ENCODE measurements around the gene TNIP1. TPM values are rescaled to one million over a fixed set of nuclear protein-coding genes. Genes with fewer than 3 reads are reported as not detected.

The TNIP1 gene
- total and polyA plus RNA-seq, 2 donors, result 49.9 to 54.7 TPM

DNA sequence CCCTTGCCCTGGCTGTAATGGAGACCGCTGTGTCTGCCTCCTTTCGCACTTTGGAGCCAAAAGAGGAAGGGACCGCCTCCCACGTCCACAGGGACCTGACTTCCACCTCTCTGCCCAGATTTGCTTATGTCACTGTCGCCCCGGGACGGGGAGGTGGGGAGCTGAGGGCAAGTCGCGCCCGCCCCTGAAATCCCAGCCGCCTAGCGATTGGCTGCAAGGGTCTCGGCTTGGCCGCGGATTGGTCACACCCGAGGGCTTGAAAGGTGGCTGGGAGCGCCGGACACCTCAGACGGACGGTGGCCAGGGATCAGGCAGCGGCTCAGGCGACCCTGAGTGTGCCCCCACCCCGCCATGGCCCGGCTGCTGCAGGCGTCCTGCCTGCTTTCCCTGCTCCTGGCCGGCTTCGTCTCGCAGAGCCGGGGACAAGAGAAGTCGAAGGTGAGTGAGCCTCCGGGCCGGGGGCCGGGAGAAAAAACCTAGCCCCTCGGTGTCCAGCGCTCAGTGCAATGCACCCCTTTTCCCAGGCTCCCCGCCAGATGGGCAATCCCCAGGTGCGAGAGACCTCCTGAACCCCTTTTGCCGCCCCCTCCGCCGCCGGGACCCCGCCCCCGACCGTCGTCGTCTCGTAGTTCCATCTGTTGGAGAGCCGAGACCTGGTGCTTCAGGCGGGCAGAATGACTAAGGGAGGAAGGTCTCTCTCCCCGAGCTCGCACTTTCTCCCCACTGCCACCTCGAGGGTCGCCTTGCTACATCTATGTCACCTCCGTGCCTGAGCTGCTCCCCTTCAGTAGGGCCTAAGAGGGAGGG is 60.3 kb downstream of the TNIP1 start, which contains the start of gene GPX3:
TSS of gene GPX3 (plus strand) at position 288 of the 807 bp plus-strand sequence. CDS start at position 352, 64 bp downstream.
- Histone ChIP-seq H3K36me3 (ENCODE audit: control insufficient read depth in 2 of 2, insufficient read depth in 2 of 2, low read length in 1 of 2) (no peaks in the 10 kb centered on the region), H3K4me3 (ENCODE audit: low read length in 2 of 2) (peak within 1 kb of the TSS; percentile 42 to 54), H3K27me3 (ENCODE audit: control insufficient read depth in 2 of 2, insufficient read depth in 1 of 2, low read length in 1 of 2) (peaks cover 0 to 16% of the 10 kb centered on the region in 2 donors), H3K27ac (ENCODE audit: low read depth in 1 of 2, low read length in 1 of 2) (no peak within 1 kb of the TSS), H3K9me3 (ENCODE audit: control insufficient read depth in 2 of 2, insufficient read depth in 1 of 2, low read length in 1 of 2) (no peaks in the 10 kb centered on the region), H3K4me1 (ENCODE audit: control insufficient read depth in 2 of 2, insufficient read depth in 2 of 2, low read length in 2 of 2) (peaks cover 2 to 17% of the 10 kb centered on the region in 2 donors)
- 2% methylated on average over 54 of the region's 54 CpGs for WGBS
- DNase-seq (ENCODE audit: low read depth in 6 of 9, low spot score in 9 of 9), result peak in 6 of 9 donors; percentile 10 to 59 (median 31)

DNA sequence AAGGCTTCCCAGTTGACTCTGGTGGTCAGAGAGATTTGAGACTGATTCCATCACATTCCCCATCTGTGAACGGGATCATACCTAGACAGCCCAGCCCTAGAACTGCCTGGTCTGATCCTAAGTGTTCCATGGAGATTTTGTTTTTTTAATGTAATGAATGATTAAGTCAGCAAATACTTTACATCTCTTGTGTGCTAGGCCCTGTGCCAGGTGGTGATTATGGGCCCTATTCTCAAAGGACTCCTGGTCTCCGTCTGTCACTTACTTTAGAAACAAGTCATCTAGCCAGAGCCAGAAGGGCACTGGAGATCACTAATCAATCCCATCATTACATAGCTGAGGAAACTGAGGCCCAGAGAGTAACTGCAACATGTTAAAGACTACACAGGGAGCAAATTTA is 61.5 kb downstream of the TNIP1 start:
- Histone ChIP-seq H3K27ac (ENCODE audit: low read depth in 1 of 2, low read length in 1 of 2) (no peak overlapping the region), H3K9me3 (ENCODE audit: control insufficient read depth in 2 of 2, insufficient read depth in 1 of 2, low read length in 1 of 2) (no peaks in the 10 kb centered on the region), H3K4me3 (ENCODE audit: low read length in 2 of 2) (no peak overlapping the region), H3K4me1 (ENCODE audit: control insufficient read depth in 2 of 2, insufficient read depth in 2 of 2, low read length in 2 of 2) (peaks cover 2 to 17% of the 10 kb centered on the region in 2 donors), H3K36me3 (ENCODE audit: control insufficient read depth in 2 of 2, insufficient read depth in 2 of 2, low read length in 1 of 2) (no peaks in the 10 kb centered on the region), H3K27me3 (ENCODE audit: control insufficient read depth in 2 of 2, insufficient read depth in 1 of 2, low read length in 1 of 2) (peaks cover 0 to 16% of the 10 kb centered on the region in 2 donors)
- DNase-seq (ENCODE audit: low read depth in 6 of 9, low spot score in 9 of 9), result no peak
- 96% methylated on average over 2 of the region's 2 CpGs for WGBS

DNA sequence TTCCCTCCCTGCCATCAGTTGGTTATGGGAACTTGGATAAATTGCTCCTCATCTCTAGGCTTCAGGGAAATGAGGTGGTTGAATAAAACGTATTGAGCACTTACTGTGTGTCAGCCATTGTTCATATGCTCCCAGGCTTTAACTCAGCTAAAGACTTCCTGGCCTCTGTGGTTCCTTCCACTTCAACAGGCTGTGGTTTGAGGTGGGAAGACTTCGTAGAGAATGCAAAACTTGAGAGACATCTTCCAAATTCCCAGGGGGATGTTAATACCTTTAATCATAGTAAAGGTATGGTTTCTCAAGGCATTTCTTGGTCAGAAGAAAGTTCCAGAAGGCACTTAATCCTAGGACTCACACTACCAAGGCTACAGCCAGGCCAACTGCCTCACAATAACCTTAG is 62.0 kb downstream of the TNIP1 start:
- 6% methylated on average over 2 of the region's 2 CpGs for WGBS
- H3K9me3 ChIP-seq (ENCODE audit: control insufficient read depth in 2 of 2, insufficient read depth in 1 of 2, low read length in 1 of 2), result no peaks in the 10 kb centered on the region
- DNase-seq (ENCODE audit: low read depth in 6 of 9, low spot score in 9 of 9), result peak in 1 of 9 donors; percentile 22
- no peak overlapping the region for H3K27ac ChIP-seq (ENCODE audit: low read depth in 1 of 2, low read length in 1 of 2)
- no peaks in the 10 kb centered on the region for H3K36me3 ChIP-seq (ENCODE audit: control insufficient read depth in 2 of 2, insufficient read depth in 2 of 2, low read length in 1 of 2)
- no peak overlapping the region for H3K4me3 ChIP-seq (ENCODE audit: low read length in 2 of 2)
- peaks cover 2 to 17% of the 10 kb centered on the region in 2 donors for H3K4me1 ChIP-seq (ENCODE audit: control insufficient read depth in 2 of 2, insufficient read depth in 2 of 2, low read length in 2 of 2)
- H3K27me3 ChIP-seq (ENCODE audit: control insufficient read depth in 2 of 2, insufficient read depth in 1 of 2, low read length in 1 of 2), result peaks cover 0 to 16% of the 10 kb centered on the region in 2 donors

DNA sequence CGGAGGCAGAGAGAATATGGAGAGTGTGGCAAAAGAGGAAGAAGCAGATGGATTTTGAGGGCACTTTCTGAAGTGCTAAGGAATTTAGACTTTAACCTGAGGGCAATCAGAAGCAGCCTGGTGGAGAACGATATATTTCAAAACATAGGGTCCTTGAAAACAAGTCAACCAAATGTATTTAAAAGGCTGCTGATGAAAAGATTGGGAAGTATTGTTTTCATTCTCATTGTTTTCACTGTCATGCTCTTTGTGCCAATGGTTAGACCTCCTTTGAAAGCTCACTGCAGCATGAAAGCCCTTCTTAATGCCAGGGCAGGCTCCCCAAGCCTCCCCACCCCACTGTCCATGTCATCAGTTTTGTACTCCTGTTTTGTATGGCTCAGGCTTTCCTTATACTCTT is 62.9 kb downstream of the TNIP1 start:
- H3K27me3 ChIP-seq (ENCODE audit: control insufficient read depth in 2 of 2, insufficient read depth in 1 of 2, low read length in 1 of 2), result peaks cover 0 to 16% of the 10 kb centered on the region in 2 donors
- H3K27ac ChIP-seq (ENCODE audit: low read depth in 1 of 2, low read length in 1 of 2), result no peak overlapping the region
- WGBS, result over 99% methylated on average over 2 of the region's 2 CpGs
- no peak for DNase-seq (ENCODE audit: low read depth in 6 of 9, low spot score in 9 of 9)
- no peak overlapping the region for H3K4me3 ChIP-seq (ENCODE audit: low read length in 2 of 2)
- no peaks in the 10 kb centered on the region for H3K9me3 ChIP-seq (ENCODE audit: control insufficient read depth in 2 of 2, insufficient read depth in 1 of 2, low read length in 1 of 2)
- H3K36me3 ChIP-seq (ENCODE audit: control insufficient read depth in 2 of 2, insufficient read depth in 2 of 2, low read length in 1 of 2), result no peaks in the 10 kb centered on the region
- peaks cover 2 to 17% of the 10 kb centered on the region in 2 donors for H3K4me1 ChIP-seq (ENCODE audit: control insufficient read depth in 2 of 2, insufficient read depth in 2 of 2, low read length in 2 of 2)

DNA sequence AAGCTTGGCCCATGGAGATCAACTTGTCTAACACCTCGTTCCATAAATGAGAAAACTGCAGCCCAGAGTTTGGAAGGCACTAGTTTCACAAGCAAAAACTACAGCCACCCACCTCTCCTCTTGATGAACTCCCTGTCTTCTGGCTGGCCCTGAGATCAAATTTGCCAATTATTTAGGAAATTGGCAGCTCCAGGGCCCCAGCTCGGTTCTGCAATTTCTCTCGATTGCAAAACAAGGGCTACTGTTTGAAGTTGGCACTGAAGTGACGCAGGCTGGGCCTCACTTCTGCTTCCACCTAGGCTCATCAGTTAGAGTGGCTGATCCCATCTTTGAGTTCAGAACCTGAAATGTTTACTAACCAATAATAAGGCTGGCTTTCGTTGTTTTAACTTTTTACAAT is 64.1 kb downstream of the TNIP1 start:
- no peaks in the 10 kb centered on the region for H3K9me3 ChIP-seq (ENCODE audit: control insufficient read depth in 2 of 2, insufficient read depth in 1 of 2, low read length in 1 of 2)
- no peak overlapping the region for H3K27ac ChIP-seq (ENCODE audit: low read depth in 1 of 2, low read length in 1 of 2)
- WGBS, result 92% methylated on average over 5 of the region's 5 CpGs
- H3K36me3 ChIP-seq (ENCODE audit: control insufficient read depth in 2 of 2, insufficient read depth in 2 of 2, low read length in 1 of 2), result no peaks in the 10 kb centered on the region
- no peak overlapping the region for H3K4me3 ChIP-seq (ENCODE audit: low read length in 2 of 2)
- peaks cover 0 to 17% of the 10 kb centered on the region in 2 donors for H3K4me1 ChIP-seq (ENCODE audit: control insufficient read depth in 2 of 2, insufficient read depth in 2 of 2, low read length in 2 of 2)
- peak in 1 of 9 donors; percentile 10 for DNase-seq (ENCODE audit: low read depth in 6 of 9, low spot score in 9 of 9)
- H3K27me3 ChIP-seq (ENCODE audit: control insufficient read depth in 2 of 2, insufficient read depth in 1 of 2, low read length in 1 of 2), result peaks cover 0 to 16% of the 10 kb centered on the region in 2 donors

DNA sequence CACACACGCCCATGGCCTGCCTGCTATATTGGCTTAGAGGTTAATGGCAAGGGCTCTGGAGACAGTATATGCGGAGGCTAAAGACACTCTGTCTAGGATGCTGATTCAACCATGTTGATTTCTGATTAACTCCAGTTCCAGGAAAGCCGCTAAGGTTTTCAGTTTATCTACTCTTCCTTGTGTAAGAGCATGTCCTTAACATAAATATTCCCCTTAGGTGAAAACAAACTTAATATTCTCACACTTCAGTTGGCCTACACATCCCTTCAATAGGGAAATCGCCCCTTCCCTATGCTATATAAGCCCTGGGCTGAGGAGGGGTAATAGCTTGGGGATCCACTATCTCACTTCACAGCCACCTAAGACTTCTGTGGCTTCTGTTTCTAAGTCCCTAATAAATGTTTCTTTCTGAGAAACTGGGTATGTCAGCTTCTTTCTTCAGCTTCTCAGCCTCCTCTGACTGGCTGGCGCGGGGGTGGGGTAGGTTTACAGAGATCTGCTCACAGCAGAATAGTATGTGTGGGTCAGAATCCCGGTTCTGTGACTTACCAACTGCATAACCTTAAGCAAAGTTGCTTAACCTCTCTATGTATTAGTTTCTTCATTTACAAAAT is 64.8 kb downstream of the TNIP1 start:
- peaks cover 0 to 11% of the 10 kb centered on the region in 2 donors for H3K27me3 ChIP-seq (ENCODE audit: control insufficient read depth in 2 of 2, insufficient read depth in 1 of 2, low read length in 1 of 2)
- H3K27ac ChIP-seq (ENCODE audit: low read depth in 1 of 2, low read length in 1 of 2), result no peak overlapping the region
- H3K4me3 ChIP-seq (ENCODE audit: low read length in 2 of 2), result no peak overlapping the region
- DNase-seq (ENCODE audit: low read depth in 6 of 9, low spot score in 9 of 9), result no peak
- H3K36me3 ChIP-seq (ENCODE audit: control insufficient read depth in 2 of 2, insufficient read depth in 2 of 2, low read length in 1 of 2), result no peaks in the 10 kb centered on the region
- 97% methylated on average over 7 of the region's 7 CpGs for WGBS
- H3K4me1 ChIP-seq (ENCODE audit: control insufficient read depth in 2 of 2, insufficient read depth in 2 of 2, low read length in 2 of 2), result peaks cover 0 to 14% of the 10 kb centered on the region in 2 donors
- H3K9me3 ChIP-seq (ENCODE audit: control insufficient read depth in 2 of 2, insufficient read depth in 1 of 2, low read length in 1 of 2), result no peaks in the 10 kb centered on the region

DNA sequence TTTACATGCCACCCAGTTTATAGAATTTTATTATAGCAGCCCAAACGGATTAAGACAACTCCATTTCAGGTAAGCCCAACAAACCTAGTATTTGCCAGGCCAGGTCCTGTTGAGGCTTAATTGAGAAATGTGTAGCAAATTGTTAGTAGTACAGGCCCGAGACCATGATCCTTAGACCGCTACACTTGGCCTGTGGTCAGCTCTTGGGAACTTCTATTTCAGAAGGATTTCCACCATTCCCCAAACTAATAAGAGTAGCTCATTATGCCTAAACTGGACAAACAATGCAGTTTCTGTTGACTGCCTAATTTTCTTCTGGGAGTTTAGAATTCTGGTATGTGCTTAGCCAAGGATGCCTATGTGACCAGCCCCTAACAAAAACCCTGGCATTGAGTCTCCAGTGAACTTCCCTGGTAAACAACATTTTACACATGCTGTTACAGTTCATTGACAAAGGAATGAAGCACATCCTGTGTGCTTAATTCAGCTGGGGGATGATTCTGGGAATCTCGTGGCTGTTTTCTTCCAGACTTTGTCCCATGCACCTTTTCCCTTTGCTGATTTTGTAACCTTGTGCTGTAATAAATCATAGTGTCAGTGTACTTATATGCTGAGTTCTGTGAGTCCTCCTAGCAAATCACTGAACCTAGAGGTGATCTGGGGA is 66.0 kb downstream of the TNIP1 start:
- H3K4me1 ChIP-seq (ENCODE audit: control insufficient read depth in 2 of 2, insufficient read depth in 2 of 2, low read length in 2 of 2), result peaks cover 0 to 4% of the 10 kb centered on the region in 2 donors
- no peaks in the 10 kb centered on the region for H3K36me3 ChIP-seq (ENCODE audit: control insufficient read depth in 2 of 2, insufficient read depth in 2 of 2, low read length in 1 of 2)
- no peak overlapping the region for H3K27ac ChIP-seq (ENCODE audit: low read depth in 1 of 2, low read length in 1 of 2)
- no peak overlapping the region for H3K4me3 ChIP-seq (ENCODE audit: low read length in 2 of 2)
- H3K27me3 ChIP-seq (ENCODE audit: control insufficient read depth in 2 of 2, insufficient read depth in 1 of 2, low read length in 1 of 2), result no peaks in the 10 kb centered on the region
- WGBS, result 96% methylated on average over 4 of the region's 4 CpGs
- no peak for DNase-seq (ENCODE audit: low read depth in 6 of 9, low spot score in 9 of 9)
- no peaks in the 10 kb centered on the region for H3K9me3 ChIP-seq (ENCODE audit: control insufficient read depth in 2 of 2, insufficient read depth in 1 of 2, low read length in 1 of 2)

DNA sequence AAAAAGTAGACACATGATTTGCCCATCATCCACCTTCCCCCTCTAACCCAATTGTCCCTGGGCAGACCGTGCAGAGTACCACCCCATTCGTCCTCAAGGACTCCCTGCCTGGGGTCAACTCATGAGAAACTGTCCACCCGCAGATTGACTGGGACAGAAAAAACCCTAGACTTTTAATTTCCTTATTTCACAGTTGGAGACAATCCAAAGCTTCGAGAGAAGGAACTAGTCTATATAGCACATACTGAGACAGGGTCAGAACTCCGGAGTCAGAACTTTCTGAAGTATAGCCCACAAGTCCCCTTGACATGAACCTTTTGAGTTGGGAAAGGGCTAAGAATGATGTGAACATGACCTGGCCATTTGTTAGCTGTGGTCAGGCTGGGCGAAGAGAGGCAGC is 68.0 kb downstream of the TNIP1 start:
- Histone ChIP-seq H3K4me3 (ENCODE audit: low read length in 2 of 2) (no peak overlapping the region), H3K27ac (ENCODE audit: low read depth in 1 of 2, low read length in 1 of 2) (no peak overlapping the region), H3K27me3 (ENCODE audit: control insufficient read depth in 2 of 2, insufficient read depth in 1 of 2, low read length in 1 of 2) (no peaks in the 10 kb centered on the region), H3K9me3 (ENCODE audit: control insufficient read depth in 2 of 2, insufficient read depth in 1 of 2, low read length in 1 of 2) (no peaks in the 10 kb centered on the region), H3K4me1 (ENCODE audit: control insufficient read depth in 2 of 2, insufficient read depth in 2 of 2, low read length in 2 of 2) (no peaks in the 10 kb centered on the region), H3K36me3 (ENCODE audit: control insufficient read depth in 2 of 2, insufficient read depth in 2 of 2, low read length in 1 of 2) (no peaks in the 10 kb centered on the region)
- DNase-seq (ENCODE audit: low read depth in 6 of 9, low spot score in 9 of 9), result no peak
- WGBS, result 84% methylated on average over 6 of the region's 6 CpGs

DNA sequence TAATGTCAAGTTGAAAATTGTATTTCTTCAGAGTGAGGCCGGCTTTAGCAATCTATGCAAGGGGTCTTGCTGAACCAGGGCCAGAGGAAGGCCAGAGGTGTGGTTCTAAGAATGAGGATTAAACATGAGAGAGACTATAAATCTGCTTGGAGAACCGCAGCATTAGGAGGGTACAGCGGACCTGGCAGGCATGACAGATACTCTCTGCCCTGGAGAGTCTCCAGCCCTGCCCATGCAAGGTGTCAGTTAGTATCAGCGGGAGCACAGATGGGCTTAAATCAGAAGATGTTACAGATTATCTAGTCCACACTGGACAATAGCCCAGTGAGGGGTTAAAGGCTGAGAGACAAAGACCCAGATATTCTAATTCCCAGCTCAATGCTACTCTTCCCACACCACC is 71.9 kb downstream of the TNIP1 start:
- WGBS, result 97% methylated on average over 4 of the region's 4 CpGs
- H3K36me3 ChIP-seq (ENCODE audit: control insufficient read depth in 2 of 2, insufficient read depth in 2 of 2, low read length in 1 of 2), result no peaks in the 10 kb centered on the region
- H3K4me3 ChIP-seq (ENCODE audit: low read length in 2 of 2), result no peak overlapping the region
- H3K27me3 ChIP-seq (ENCODE audit: control insufficient read depth in 2 of 2, insufficient read depth in 1 of 2, low read length in 1 of 2), result peaks cover 0 to 6% of the 10 kb centered on the region in 2 donors
- H3K27ac ChIP-seq (ENCODE audit: low read depth in 1 of 2, low read length in 1 of 2), result no peak overlapping the region
- no peaks in the 10 kb centered on the region for H3K4me1 ChIP-seq (ENCODE audit: control insufficient read depth in 2 of 2, insufficient read depth in 2 of 2, low read length in 2 of 2)
- H3K9me3 ChIP-seq (ENCODE audit: control insufficient read depth in 2 of 2, insufficient read depth in 1 of 2, low read length in 1 of 2), result no peaks in the 10 kb centered on the region
- no peak for DNase-seq (ENCODE audit: low read depth in 6 of 9, low spot score in 9 of 9)

All from thymus (tissue), 11 donors.